C4-2B (cell line): ENCODE results near the gene RNU5B-1.
A peak's percentile ranks its signal among the peaks of the same experiment; 100 is the strongest.

Experiments used
- H3K27ac ChIP-seq: fragments of 450-650 bp; 2 replicates; pipeline ENCODE4 v1.5.1; 2017
- ZFX ChIP-seq: fragments of 450-650 bp; IDR thresholded peaks from 2 replicates; pipeline ENCODE4 v1.6.1; 2017
- TF ChIP-seq, protein P1 (sequence below): fragments of 450-650 bp; conservative IDR thresholded peaks from 2 replicates; pipeline ENCODE4 v1.5.1; 2017; ENCODE audit warnings: mild to moderate bottlenecking

Gene RNU5B-1

DNA sequence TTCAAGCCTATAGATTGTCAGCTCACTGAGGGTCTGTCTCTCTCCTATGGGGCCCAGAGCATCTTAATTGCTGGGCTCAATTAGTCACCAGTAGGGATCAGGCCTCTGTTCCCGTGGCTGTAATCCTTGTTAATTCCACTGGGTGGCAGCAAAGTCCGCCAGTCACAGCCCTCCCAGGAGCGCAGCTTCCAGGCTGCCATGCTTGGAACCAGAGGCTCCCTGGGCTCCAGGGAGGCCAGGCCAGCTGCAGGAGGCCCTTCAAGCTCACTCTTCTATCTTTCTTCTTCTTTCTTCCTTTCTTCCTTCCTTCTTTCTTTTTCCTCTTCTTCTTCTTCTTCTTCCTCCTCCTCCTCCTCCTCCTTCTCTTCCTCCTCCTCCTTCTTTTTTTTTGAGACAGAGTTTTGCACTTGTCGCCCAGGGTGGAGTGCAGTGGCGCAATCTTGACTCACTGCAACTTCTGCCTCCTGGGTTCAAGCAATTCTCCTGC lies 14.4 kb downstream of the RNU5B-1 start:
- TF ChIP-seq ZFX, result no peak
- TF ChIP-seq, protein P1, sequence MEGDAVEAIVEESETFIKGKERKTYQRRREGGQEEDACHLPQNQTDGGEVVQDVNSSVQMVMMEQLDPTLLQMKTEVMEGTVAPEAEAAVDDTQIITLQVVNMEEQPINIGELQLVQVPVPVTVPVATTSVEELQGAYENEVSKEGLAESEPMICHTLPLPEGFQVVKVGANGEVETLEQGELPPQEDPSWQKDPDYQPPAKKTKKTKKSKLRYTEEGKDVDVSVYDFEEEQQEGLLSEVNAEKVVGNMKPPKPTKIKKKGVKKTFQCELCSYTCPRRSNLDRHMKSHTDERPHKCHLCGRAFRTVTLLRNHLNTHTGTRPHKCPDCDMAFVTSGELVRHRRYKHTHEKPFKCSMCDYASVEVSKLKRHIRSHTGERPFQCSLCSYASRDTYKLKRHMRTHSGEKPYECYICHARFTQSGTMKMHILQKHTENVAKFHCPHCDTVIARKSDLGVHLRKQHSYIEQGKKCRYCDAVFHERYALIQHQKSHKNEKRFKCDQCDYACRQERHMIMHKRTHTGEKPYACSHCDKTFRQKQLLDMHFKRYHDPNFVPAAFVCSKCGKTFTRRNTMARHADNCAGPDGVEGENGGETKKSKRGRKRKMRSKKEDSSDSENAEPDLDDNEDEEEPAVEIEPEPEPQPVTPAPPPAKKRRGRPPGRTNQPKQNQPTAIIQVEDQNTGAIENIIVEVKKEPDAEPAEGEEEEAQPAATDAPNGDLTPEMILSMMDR, result peak; percentile 91
- H3K27ac ChIP-seq, result no peak overlapping the region

DNA sequence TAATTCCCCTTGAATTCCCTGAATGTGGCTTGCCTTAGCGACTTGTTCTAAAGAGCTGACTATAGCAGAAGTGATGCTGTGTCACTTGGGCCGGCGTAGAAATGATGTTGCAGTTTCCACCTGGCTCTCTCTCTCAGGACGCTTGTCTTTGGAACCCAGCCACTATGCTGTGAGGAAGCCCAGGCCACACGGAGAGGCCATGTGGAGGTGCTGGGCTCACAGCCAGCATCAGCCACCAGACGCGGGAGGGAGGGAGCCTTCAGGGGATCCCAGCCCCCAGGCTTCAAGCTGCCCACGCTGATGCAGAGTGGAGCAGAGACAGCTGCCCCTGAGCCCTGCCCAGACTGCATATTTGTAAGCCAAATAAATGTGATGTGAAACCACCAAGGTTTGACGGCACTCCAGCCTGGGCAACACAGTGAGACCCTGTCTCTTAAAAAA lies 18.6 kb downstream of the RNU5B-1 start:
- H3K27ac ChIP-seq, result no peak overlapping the region
- TF ChIP-seq ZFX, result no peak
- TF ChIP-seq, protein P1, result no peak

DNA sequence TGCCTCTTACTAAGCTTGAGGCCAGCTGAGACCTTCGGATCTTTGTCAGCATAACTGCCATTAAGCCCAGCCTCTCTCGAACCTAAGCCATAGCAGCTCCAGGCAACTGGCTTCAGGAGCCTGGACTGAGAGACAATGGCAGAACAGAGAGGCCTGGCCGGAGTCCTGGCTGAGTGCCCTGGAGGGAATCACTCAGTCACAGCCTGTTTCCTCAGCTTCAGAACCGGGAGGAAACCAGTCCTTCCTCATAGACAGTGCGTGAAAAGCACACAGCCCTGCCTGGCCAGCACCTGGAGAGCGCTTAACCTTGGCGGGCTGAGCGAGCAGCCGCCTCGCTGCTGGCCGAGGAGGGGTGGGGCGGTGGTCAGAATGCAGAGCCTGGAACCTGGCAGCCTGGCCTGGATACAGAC lies 21.6 kb downstream of the RNU5B-1 start:
- peak overlapping the region; percentile 28 for H3K27ac ChIP-seq

DNA sequence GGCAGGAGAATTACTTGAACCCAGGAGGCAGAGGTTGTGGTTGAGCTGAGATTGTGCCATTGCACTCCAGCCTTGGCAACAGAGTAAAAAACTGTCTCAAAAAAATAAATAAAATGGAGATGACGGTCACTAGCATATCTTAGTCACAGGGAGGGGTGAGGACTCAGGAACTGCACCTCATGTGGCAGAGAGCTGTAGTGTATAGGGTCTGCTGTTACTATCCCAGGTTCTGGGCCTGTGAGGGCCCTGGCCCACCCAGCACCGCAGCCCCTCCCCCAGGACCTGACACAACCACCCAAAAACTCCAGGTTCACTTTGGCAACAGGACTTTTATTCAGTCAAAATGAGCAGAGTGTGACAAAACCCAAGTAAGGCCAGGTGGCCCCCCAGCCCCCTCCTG lies 22.3 kb downstream of the RNU5B-1 start:
- no peak for TF ChIP-seq ZFX
- TF ChIP-seq, protein P1, result no peak
- H3K27ac ChIP-seq, result peak overlapping the region; percentile 28

More for the DNA sequence above, 21.6 kb downstream of the RNU5B-1 start:
- no peak for TF ChIP-seq ZFX
- TF ChIP-seq, protein P1, result no peak

DNA sequence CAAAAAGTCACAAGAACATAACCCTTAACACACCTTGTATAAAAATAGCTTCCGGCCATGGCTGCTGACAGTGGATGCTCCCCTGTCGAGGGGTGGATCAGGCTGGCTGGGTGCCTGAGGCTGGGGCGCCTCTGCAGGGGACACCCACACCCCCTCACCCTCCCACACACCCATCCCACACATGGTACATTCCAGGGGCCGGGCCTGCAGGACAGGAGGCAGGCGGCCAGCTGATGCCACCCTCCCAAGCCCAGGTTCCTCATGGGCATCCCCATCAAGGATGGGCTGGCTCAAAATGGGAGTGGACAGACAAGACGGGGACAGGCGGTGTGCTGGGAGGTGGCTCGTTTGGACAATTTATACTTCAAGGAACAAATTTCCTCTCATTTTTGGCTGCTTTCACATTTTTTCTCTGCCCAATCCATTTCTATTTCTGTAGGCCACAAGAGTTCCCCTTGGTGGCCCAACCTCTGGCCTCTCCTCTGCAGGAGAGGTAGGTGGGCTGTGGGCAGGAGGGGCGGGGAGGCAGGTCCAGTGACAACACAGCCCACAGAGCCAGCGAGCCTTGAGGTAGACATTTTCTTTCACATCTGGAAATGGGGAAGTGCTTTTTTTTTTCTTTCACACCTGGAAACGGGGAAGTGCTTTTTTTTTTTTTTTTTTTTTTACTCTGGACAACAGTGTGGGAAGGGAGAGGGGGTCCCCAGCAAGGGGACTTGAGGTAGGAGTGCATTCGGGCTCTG lies 23.3 kb downstream of the RNU5B-1 start:
- H3K27ac ChIP-seq, result no peak overlapping the region
- TF ChIP-seq, protein P1, result no peak
- no peak for TF ChIP-seq ZFX

DNA sequence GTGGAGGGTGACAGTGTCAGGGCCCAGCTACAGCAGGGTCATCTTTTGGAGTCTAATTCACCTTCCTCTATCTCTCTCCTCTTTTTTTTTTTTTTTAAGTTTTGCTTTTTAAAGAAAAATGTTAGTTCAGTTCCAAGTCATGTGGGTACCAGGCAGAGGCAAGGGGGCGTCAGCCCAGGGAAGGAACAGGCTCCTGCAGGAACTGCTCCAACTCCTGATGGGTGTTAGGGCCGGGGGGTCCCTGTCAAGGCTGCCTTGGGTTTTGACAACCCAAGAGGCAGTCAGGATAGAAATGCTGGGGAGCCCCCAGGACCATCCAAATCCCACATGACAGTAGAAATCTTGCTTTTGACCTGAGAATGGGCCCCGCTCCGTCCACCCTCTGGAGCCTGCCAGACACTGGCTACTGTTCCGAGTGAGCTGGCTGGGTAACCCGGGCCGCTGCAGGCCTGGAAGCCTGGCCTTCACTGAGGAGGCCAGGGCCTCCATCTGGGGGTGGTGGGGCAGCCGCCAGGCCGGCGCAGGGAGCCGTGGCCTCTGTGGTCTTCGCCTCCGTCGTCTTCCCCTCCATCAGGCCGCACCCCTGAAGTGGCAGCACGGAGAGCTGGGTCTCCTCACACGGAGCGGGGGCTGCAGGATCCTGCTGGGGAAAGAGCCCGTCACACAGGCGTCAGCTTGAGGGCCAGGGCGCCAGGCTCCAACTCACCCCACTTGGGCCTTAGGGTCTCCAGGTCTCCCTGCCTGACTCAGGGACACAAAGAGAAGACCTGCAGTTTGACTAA lies 24.2 kb downstream of the RNU5B-1 start:
- TF ChIP-seq ZFX, result no peak
- TF ChIP-seq, protein P1, result no peak

More for the DNA sequence above, 24.2 kb downstream of the RNU5B-1 start:
- H3K27ac ChIP-seq, result no peak overlapping the region
